K562 (cell line): ENCODE measurements around the gene LBR. TPM values are rescaled to one million over a fixed set of nuclear protein-coding genes. Genes with fewer than 3 reads are reported as not detected.

Experiments
- BACH1 ChIP-seq: fragments of 200-800 bp; sonication (Bioruptor generic); IDR thresholded peaks from 2 replicates; pipeline ENCODE4 v1.6.1; 2016; ENCODE audit warnings: missing genetic modification characterization, missing compliant biosample characterization
- BCL6 ChIP-seq: fragments of 250-450 bp; sonication (Bioruptor Pico); IDR thresholded peaks from 2 replicates; pipeline ENCODE4 v1.4.0; 2020
- BRD4 ChIP-seq: fragments of 200-600 bp; sonication (generic); IDR thresholded peaks from 2 replicates; pipeline ENCODE4 v1.6.1; 2017; ENCODE audit warnings: inconsistent platforms
- ETS2 ChIP-seq: IDR thresholded peaks from 2 replicates; pipeline ENCODE4 v1.6.1; 2016; ENCODE audit warnings: borderline replicate concordance, missing genetic modification characterization, mild to moderate bottlenecking, moderate library complexity, missing compliant biosample characterization; ENCODE audit not compliant: poor library complexity, severe bottlenecking
- HIVEP1 ChIP-seq: fragments of 250-450 bp; sonication (Bioruptor Pico); IDR thresholded peaks from 2 replicates; pipeline ENCODE4 v1.4.0; 2020; ENCODE audit warnings: mild to moderate bottlenecking
- KLF1 ChIP-seq: fragments of 450-650 bp; IDR thresholded peaks from 2 replicates; pipeline ENCODE4 v1.6.1; 2016; ENCODE audit warnings: missing genetic modification characterization, missing compliant biosample characterization
- NR2F6 ChIP-seq: fragments of 450-650 bp; formaldehyde crosslinking; IDR thresholded peaks from 2 replicates; pipeline ENCODE4 v1.4.0; 2020; ENCODE audit warnings: mild to moderate bottlenecking
- PTTG1 ChIP-seq: fragments of 450-650 bp; IDR thresholded peaks from 2 replicates; pipeline ENCODE4 v1.6.1; 2016; ENCODE audit warnings: low read depth, mild to moderate bottlenecking, missing genetic modification characterization, missing compliant biosample characterization
- RBM22 ChIP-seq: fragments of 200-400 bp; formaldehyde crosslinking; IDR thresholded peaks from 2 replicates; pipeline ENCODE4 v1.6.1; 2018; ENCODE audit warnings: low read length, low read depth; ENCODE audit not compliant: poor library complexity, severe bottlenecking
- TBP ChIP-seq: optimal IDR thresholded peaks from 2 replicates; pipeline ENCODE3; 2011; ENCODE audit warnings: low read depth, low read length, improper control_type of control experiment
- TEAD1 ChIP-seq, 2 experiments: fragments of 450-650 bp in 1 of 2; sonication (generic) in 1 of 2; formaldehyde crosslinking; IDR thresholded peaks; 2 replicates each; pipeline versions ENCODE4 v1.4.0 to v1.8.0; 2020 to 2022; ENCODE audit warnings: mild to moderate bottlenecking in 2 of 2, missing genetic modification reagents in 1 of 2
- ZBTB8A ChIP-seq: fragments of 450-650 bp; IDR thresholded peaks from 2 replicates; pipeline ENCODE4 v1.6.1; 2018; ENCODE audit warnings: mild to moderate bottlenecking, moderate library complexity; ENCODE audit not compliant: partially characterized antibody
- ZNF12 ChIP-seq: sonication (generic); formaldehyde crosslinking; IDR thresholded peaks from 2 replicates; pipeline ENCODE4 v1.4.0; 2020; ENCODE audit warnings: mild to moderate bottlenecking, missing genetic modification reagents
- ZSCAN32 ChIP-seq: fragments of 450-650 bp; formaldehyde crosslinking; IDR thresholded peaks from 2 replicates; pipeline ENCODE4 v1.4.0; 2020; ENCODE audit warnings: mild to moderate bottlenecking, moderate library complexity
- polyA plus RNA-seq, 8 experiments: library from polyadenylated mRNA; depleted of rRNA in 4 of 8; stranded (reverse) in 5 of 8; unstranded in 3 of 8; fragments of >200 nt; fragmentation: Nextera tagmentation in 2 of 8; fragmentation: Illumina TruSeq in 1 of 8; extraction: Ambion mirVana in 2 of 8; extraction: Trizol in 1 of 8; gene quantifications; 2 replicates each; pipeline versions ENCODE4 v1.2.1 to v1.2.3, GENCODE V29; 2011 to 2014; ENCODE audit warnings: inconsistent platforms in 1 of 8, missing spikeins in 1 of 8
- total RNA-seq, 7 experiments: library from RNA; depleted of rRNA in 6 of 7; stranded (reverse); fragments of >200 nt in 6 of 7; fragmentation: Illumina TruSeq in 2 of 7; extraction: Trizol in 2 of 7; gene quantifications; 2 replicates each; pipeline versions ENCODE4 v1.2.1 to v1.2.3, GENCODE V29; 2011 to 2021; ENCODE audit warnings: low replicate concordance in 1 of 7
- TF ChIP-seq, protein P1 (sequence below): fragments of 450-650 bp; IDR thresholded peaks from 2 replicates; pipeline ENCODE4 v1.6.1; 2016; ENCODE audit warnings: low read depth, mild to moderate bottlenecking, moderate library complexity
- TF ChIP-seq, protein P2 (sequence below), 2 experiments: fragments of 200-800 bp in 1 of 2; sonication (Bioruptor generic) in 1 of 2; sonication (generic) in 1 of 2; formaldehyde crosslinking in 1 of 2; IDR thresholded peaks in 1 of 2; conservative IDR thresholded peaks in 1 of 2; 2 replicates each; pipeline versions ENCODE4 v1.5.0 to v1.6.1; 2016 to 2020; ENCODE audit warnings: missing compliant biosample characterization in 1 of 2, missing genetic modification characterization in 1 of 2, missing genetic modification reagents in 1 of 2
- TF ChIP-seq, protein P3 (sequence below): sonication (generic); formaldehyde crosslinking; IDR thresholded peaks from 2 replicates; pipeline ENCODE4 v1.8.1; 2022; ENCODE audit warnings: missing genetic modification reagents
- TF ChIP-seq, protein P4 (sequence below): fragments of 250-450 bp; sonication (Bioruptor Pico); IDR thresholded peaks from 2 replicates; pipeline ENCODE4 v1.4.0; 2020; ENCODE audit warnings: mild to moderate bottlenecking, moderate library complexity
- TF ChIP-seq, protein P5 (sequence below): fragments of 450-650 bp; IDR thresholded peaks from 2 replicates; pipeline ENCODE4 v1.6.1; 2016; ENCODE audit warnings: mild to moderate bottlenecking
- TF ChIP-seq, protein P6 (sequence below): fragments of 200-800 bp; sonication (Bioruptor generic); IDR thresholded peaks from 2 replicates; pipeline ENCODE4 v1.6.1; 2017; ENCODE audit warnings: missing genetic modification characterization, missing compliant biosample characterization

The LBR gene
- total and polyA plus RNA-seq, 9 of the 15 experiments (the other 6 are each of a cell fraction or from before 2014, with no cell fraction given) = 102 to 229 (median 197) TPM

DNA sequence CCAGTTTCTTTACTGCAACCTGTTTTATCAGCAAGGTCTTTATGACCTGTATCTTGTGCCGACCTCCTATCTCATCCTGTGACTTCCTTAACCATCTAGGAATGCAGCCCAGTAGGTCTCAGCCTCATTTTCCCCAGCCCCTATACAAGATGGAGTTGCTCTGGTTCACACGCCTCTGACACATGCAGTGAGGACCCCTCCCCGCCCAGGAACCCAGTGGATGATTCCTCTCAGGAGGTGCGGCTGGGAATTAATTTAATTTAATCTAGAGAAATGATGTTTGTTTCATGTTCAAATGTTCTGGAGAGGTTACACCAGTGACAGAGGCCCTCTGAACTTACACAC is 39.0 kb upstream of the LBR start (continued):
- TF ChIP-seq PTTG1 (tag) = peak; percentile 95
- TF ChIP-seq BACH1 (tag) = peak; percentile 83; the same call in 1 of the 2 replicates
- TF ChIP-seq, protein P1, sequence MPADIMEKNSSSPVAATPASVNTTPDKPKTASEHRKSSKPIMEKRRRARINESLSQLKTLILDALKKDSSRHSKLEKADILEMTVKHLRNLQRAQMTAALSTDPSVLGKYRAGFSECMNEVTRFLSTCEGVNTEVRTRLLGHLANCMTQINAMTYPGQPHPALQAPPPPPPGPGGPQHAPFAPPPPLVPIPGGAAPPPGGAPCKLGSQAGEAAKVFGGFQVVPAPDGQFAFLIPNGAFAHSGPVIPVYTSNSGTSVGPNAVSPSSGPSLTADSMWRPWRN = no peak
- TF ChIP-seq ZNF12 (CRISPR knock-in tag) = no peak
- TF ChIP-seq ETS2 (tag) = peak; percentile 66
- peak; percentile 89 for TF ChIP-seq HIVEP1 (CRISPR knock-in tag)
- TF ChIP-seq, protein P2, sequence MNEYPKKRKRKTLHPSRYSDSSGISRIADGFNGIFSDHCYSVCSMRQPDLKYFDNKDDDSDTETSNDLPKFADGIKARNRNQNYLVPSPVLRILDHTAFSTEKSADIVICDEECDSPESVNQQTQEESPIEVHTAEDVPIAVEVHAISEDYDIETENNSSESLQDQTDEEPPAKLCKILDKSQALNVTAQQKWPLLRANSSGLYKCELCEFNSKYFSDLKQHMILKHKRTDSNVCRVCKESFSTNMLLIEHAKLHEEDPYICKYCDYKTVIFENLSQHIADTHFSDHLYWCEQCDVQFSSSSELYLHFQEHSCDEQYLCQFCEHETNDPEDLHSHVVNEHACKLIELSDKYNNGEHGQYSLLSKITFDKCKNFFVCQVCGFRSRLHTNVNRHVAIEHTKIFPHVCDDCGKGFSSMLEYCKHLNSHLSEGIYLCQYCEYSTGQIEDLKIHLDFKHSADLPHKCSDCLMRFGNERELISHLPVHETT (CRISPR knock-in tag; conservative IDR thresholded peaks at IDR 0.05 in 1 of 2, IDR thresholded peaks at IDR 0.05 in 1 of 2) = peak in 1 of 2 experiments; percentile 96; a peak in 2 of 4 replicates
- TF ChIP-seq, protein P3, sequence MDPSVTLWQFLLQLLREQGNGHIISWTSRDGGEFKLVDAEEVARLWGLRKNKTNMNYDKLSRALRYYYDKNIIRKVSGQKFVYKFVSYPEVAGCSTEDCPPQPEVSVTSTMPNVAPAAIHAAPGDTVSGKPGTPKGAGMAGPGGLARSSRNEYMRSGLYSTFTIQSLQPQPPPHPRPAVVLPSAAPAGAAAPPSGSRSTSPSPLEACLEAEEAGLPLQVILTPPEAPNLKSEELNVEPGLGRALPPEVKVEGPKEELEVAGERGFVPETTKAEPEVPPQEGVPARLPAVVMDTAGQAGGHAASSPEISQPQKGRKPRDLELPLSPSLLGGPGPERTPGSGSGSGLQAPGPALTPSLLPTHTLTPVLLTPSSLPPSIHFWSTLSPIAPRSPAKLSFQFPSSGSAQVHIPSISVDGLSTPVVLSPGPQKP (CRISPR knock-in tag) = no peak
- TF ChIP-seq TEAD1 (CRISPR knock-in tag; IDR thresholded peaks at IDR 0.05) = peak in 1 of 2 experiments; percentile 79; a peak in 2 of 4 replicates
- TF ChIP-seq ZSCAN32 (CRISPR knock-in tag) = peak; percentile 67; the same call in 1 of the 2 replicates
- TF ChIP-seq ZBTB8A = no peak
- TF ChIP-seq, protein P4, sequence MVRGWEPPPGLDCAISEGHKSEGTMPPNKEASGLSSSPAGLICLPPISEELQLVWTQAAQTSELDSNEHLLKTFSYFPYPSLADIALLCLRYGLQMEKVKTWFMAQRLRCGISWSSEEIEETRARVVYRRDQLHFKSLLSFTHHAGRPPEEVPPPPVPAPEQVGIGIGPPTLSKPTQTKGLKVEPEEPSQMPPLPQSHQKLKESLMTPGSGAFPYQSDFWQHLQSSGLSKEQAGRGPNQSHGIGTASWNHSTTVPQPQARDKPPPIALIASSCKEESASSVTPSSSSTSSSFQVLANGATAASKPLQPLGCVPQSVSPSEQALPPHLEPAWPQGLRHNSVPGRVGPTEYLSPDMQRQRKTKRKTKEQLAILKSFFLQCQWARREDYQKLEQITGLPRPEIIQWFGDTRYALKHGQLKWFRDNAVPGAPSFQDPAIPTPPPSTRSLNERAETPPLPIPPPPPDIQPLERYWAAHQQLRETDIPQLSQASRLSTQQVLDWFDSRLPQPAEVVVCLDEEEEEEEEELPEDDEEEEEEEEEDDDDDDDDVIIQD (CRISPR knock-in tag) = 0 out of 2 replicates have a peak, but pooled peaks have one; percentile 62
- TF ChIP-seq RBM22 = no peak
- no peak for TF ChIP-seq BRD4
- TF ChIP-seq, protein P5, sequence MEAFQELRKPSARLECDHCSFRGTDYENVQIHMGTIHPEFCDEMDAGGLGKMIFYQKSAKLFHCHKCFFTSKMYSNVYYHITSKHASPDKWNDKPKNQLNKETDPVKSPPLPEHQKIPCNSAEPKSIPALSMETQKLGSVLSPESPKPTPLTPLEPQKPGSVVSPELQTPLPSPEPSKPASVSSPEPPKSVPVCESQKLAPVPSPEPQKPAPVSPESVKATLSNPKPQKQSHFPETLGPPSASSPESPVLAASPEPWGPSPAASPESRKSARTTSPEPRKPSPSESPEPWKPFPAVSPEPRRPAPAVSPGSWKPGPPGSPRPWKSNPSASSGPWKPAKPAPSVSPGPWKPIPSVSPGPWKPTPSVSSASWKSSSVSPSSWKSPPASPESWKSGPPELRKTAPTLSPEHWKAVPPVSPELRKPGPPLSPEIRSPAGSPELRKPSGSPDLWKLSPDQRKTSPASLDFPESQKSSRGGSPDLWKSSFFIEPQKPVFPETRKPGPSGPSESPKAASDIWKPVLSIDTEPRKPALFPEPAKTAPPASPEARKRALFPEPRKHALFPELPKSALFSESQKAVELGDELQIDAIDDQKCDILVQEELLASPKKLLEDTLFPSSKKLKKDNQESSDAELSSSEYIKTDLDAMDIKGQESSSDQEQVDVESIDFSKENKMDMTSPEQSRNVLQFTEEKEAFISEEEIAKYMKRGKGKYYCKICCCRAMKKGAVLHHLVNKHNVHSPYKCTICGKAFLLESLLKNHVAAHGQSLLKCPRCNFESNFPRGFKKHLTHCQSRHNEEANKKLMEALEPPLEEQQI = no peak
- TF ChIP-seq KLF1 (tag) = peak; percentile 52; the same call in 1 of the 2 replicates
- no peak for TF ChIP-seq NR2F6 (CRISPR knock-in tag)
- TF ChIP-seq, protein P6, sequence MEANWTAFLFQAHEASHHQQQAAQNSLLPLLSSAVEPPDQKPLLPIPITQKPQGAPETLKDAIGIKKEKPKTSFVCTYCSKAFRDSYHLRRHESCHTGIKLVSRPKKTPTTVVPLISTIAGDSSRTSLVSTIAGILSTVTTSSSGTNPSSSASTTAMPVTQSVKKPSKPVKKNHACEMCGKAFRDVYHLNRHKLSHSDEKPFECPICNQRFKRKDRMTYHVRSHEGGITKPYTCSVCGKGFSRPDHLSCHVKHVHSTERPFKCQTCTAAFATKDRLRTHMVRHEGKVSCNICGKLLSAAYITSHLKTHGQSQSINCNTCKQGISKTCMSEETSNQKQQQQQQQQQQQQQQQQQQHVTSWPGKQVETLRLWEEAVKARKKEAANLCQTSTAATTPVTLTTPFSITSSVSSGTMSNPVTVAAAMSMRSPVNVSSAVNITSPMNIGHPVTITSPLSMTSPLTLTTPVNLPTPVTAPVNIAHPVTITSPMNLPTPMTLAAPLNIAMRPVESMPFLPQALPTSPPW (CRISPR knock-in tag) = no peak
- no peak for TF ChIP-seq TBP
- peak; percentile 93 for TF ChIP-seq BCL6 (CRISPR knock-in tag)
